H1 (cell line): ENCODE results near the gene C1QTNF4. TPM values are rescaled to one million over a fixed set of nuclear protein-coding genes. Genes with fewer than 3 reads are reported as not detected.

Experiments used
- CTCF ChIA-PET: fragments of 300-600 bp; sonication (Branson Sonifier 250); formaldehyde crosslinking; loops from one replicate; lab custom pipeline; 2021; ENCODE audit not compliant: partially characterized antibody; lab: Charles Lee
- POLR2A ChIA-PET: fragments of 300-600 bp; sonication (Branson Sonifier 250); formaldehyde crosslinking; loops from one replicate; lab custom pipeline; 2021; ENCODE audit warnings: inconsistent platforms; ENCODE audit not compliant: partially characterized antibody; lab: Charles Lee
- DNase-seq, 2 experiments: peaks; one replicate each; pipeline versions ENCODE4 v3.0.0 to v3.0.0-alpha.2; 2010 to 2022; ENCODE audit warnings: low spot score in 2 of 2, low read depth in 1 of 2, mixed read lengths in 1 of 2
- FAIRE-seq: peaks from 2 replicates; lab custom pipeline; 2011; peaks lifted over from hg19 to GRCh38; lab: Jason Lieb, UNC
- H2AFZ ChIP-seq: 2 replicates; pipeline ENCODE4 v1.8.1; 2012; ENCODE audit warnings: low read length, inconsistent platforms
- H2AK5ac ChIP-seq: 2 replicates; pipeline ENCODE4 v1.6.1; 2013; ENCODE audit warnings: low read depth, low read length
- H2BK120ac ChIP-seq: replicated peaks from 2 replicates; pipeline ENCODE3; 2013; ENCODE audit warnings: low read depth, low read length, inconsistent platforms
- H2BK12ac ChIP-seq: 2 replicates; pipeline ENCODE4 v1.6.1; 2013; ENCODE audit warnings: low read depth, low read length
- H2BK15ac ChIP-seq: 2 replicates; pipeline ENCODE4 v1.6.1; 2013; ENCODE audit warnings: low read length
- H2BK20ac ChIP-seq: 2 replicates; pipeline ENCODE4 v1.6.1; 2013; ENCODE audit warnings: low read length
- H2BK5ac ChIP-seq: 2 replicates; pipeline ENCODE4 v1.6.1; 2013; ENCODE audit warnings: low read depth, low read length
- H3K14ac ChIP-seq: 2 replicates; pipeline ENCODE4 v1.6.1; 2013; ENCODE audit warnings: inconsistent platforms; ENCODE audit not compliant: insufficient read length
- H3K18ac ChIP-seq: 2 replicates; pipeline ENCODE4 v1.6.1; 2013; ENCODE audit warnings: low read length; ENCODE audit errors: extremely low read depth
- H3K23ac ChIP-seq: 2 replicates; pipeline ENCODE4 v1.6.1; 2013; ENCODE audit warnings: inconsistent platforms; ENCODE audit not compliant: insufficient read length
- H3K23me2 ChIP-seq: 2 replicates; pipeline ENCODE4 v1.6.1; 2013; ENCODE audit warnings: low read depth, low read length
- H3K27ac ChIP-seq: 2 replicates; pipeline ENCODE4 v1.6.1; 2011; ENCODE audit warnings: low read depth, low read length, inconsistent platforms
- H3K27me3 ChIP-seq, 4 experiments: replicated peaks in 1 of 4; 1 replicate in 1 of 4; 2 replicates in 3 of 4; pipeline versions ENCODE4 v1.6.1 to v1.8.1; 2011 to 2013; ENCODE audit warnings: low read length in 3 of 4, mild to moderate bottlenecking in 3 of 4, inconsistent platforms in 2 of 4, mixed read lengths in 2 of 4, moderate library complexity in 1 of 4; ENCODE audit not compliant: control insufficient read depth in 3 of 4, insufficient read depth in 3 of 4; ENCODE audit errors: extremely low read depth in 1 of 4
- H3K36me3 ChIP-seq, 4 experiments: 2 replicates each; pipeline versions ENCODE4 v1.6.1 to v1.8.1; 2011 to 2013; ENCODE audit warnings: mild to moderate bottlenecking in 4 of 4, low read length in 3 of 4, moderate library complexity in 2 of 4, control low read depth in 1 of 4, inconsistent platforms in 1 of 4; ENCODE audit not compliant: insufficient read depth in 4 of 4, control insufficient read depth in 2 of 4
- H3K4ac ChIP-seq: replicated peaks from 2 replicates; pipeline ENCODE3; 2013; ENCODE audit warnings: low read length, low read depth, mixed read lengths, inconsistent platforms; ENCODE audit not compliant: insufficient read length
- H3K4me1 ChIP-seq, 4 experiments: replicated peaks in 1 of 4; 1 replicate in 1 of 4; 2 replicates in 3 of 4; pipeline versions ENCODE4 v1.6.1 to v1.8.1; 2011 to 2013; ENCODE audit warnings: low read length in 3 of 4, inconsistent platforms in 2 of 4, mixed read lengths in 1 of 4; ENCODE audit not compliant: insufficient read depth in 4 of 4, control insufficient read depth in 3 of 4
- H3K4me2 ChIP-seq, 2 experiments: 2 replicates each; pipeline versions ENCODE4 v1.6.1 to v1.8.1; 2011 to 2013; ENCODE audit warnings: low read depth in 2 of 2, low read length in 2 of 2, control low read depth in 1 of 2, inconsistent platforms in 1 of 2, mild to moderate bottlenecking in 1 of 2; ENCODE audit not compliant: insufficient read depth in 1 of 2
- H3K4me3 ChIP-seq, 4 experiments: fragments of 200-600, 300-600 bp in 1 of 4; sonication (generic), shearing (Covaris generic), sonication (Bioruptor Twin) in 1 of 4; 2 replicates each; pipeline versions ENCODE4 v1.5.1 to v1.8.1; 2011 to 2016; ENCODE audit warnings: low read length in 4 of 4, low read depth in 3 of 4, control low read depth in 2 of 4, inconsistent platforms in 2 of 4, mild to moderate bottlenecking in 2 of 4, mixed read lengths in 1 of 4, moderate library complexity in 1 of 4; ENCODE audit not compliant: insufficient read depth in 2 of 4; ENCODE audit errors: extremely low read depth in 1 of 4
- H3K56ac ChIP-seq: replicated peaks from 2 replicates; pipeline ENCODE3; 2013; ENCODE audit warnings: low read depth, mild to moderate bottlenecking, mixed read lengths, low read length, inconsistent platforms; ENCODE audit not compliant: insufficient read length
- H3K79me1 ChIP-seq: 2 replicates; pipeline ENCODE4 v1.6.1; 2013; ENCODE audit warnings: low read depth, low read length, control low read depth
- H3K79me2 ChIP-seq, 2 experiments: 2 replicates each; pipeline versions ENCODE4 v1.6.1 to v1.8.1; 2012 to 2013; ENCODE audit warnings: low read length in 2 of 2, mild to moderate bottlenecking in 2 of 2, inconsistent platforms in 1 of 2; ENCODE audit not compliant: insufficient read depth in 2 of 2, control insufficient read depth in 1 of 2
- H3K9ac ChIP-seq, 4 experiments: replicated peaks in 1 of 4; 1 replicate in 1 of 4; 2 replicates in 3 of 4; pipeline versions ENCODE4 v1.6.1 to v1.8.1; 2011 to 2013; ENCODE audit warnings: low read depth in 3 of 4, low read length in 3 of 4, control low read depth in 2 of 4, mild to moderate bottlenecking in 2 of 4, moderate library complexity in 2 of 4, inconsistent platforms in 1 of 4; ENCODE audit errors: extremely low read depth in 1 of 4
- H3K9me3 ChIP-seq, 2 experiments: 2 replicates each; pipeline versions ENCODE4 v1.6.1 to v1.8.1; 2012 to 2013; ENCODE audit warnings: mild to moderate bottlenecking in 2 of 2, moderate library complexity in 2 of 2, control low read depth in 1 of 2, inconsistent platforms in 1 of 2, low read depth in 1 of 2, low read length in 1 of 2, mixed read lengths in 1 of 2; ENCODE audit not compliant: insufficient read depth in 2 of 2
- H4K20me1 ChIP-seq, 2 experiments: replicated peaks in 1 of 2; 2 replicates each; pipeline versions ENCODE3 to v1.8.1; 2011 to 2013; ENCODE audit warnings: inconsistent platforms in 2 of 2, low read length in 2 of 2, mild to moderate bottlenecking in 1 of 2; ENCODE audit not compliant: insufficient read depth in 2 of 2, control insufficient read depth in 1 of 2
- H4K5ac ChIP-seq: 2 replicates; pipeline ENCODE4 v1.6.1; 2013; ENCODE audit warnings: low read length, low read depth, mixed read lengths, inconsistent platforms; ENCODE audit not compliant: insufficient read length
- H4K8ac ChIP-seq: 2 replicates; pipeline ENCODE4 v1.8.0; 2013; ENCODE audit warnings: mild to moderate bottlenecking, moderate library complexity, low read length, inconsistent platforms; ENCODE audit not compliant: insufficient read depth; ENCODE audit errors: extremely low read depth
- H4K91ac ChIP-seq: replicated peaks from 2 replicates; pipeline ENCODE3; 2013; ENCODE audit warnings: low read length, mixed read lengths, inconsistent platforms; ENCODE audit not compliant: insufficient read length
- FOSL1 ChIP-seq: IDR thresholded peaks from 2 replicates; pipeline ENCODE4 v1.6.1; 2011; ENCODE audit warnings: mild to moderate bottlenecking, low read depth, low read length, moderate library complexity; ENCODE audit not compliant: insufficient read depth
- MAFK ChIP-seq: IDR thresholded peaks from 2 replicates; pipeline ENCODE4 v1.6.1; 2012; ENCODE audit warnings: low read depth, mild to moderate bottlenecking, improper control_type of control experiment, low read length
- RFX5 ChIP-seq: IDR thresholded peaks from 2 replicates; pipeline ENCODE4 v1.6.1; 2011; ENCODE audit warnings: low read depth, low read length, improper control_type of control experiment, borderline replicate concordance
- WGBS, 2 experiments: shearing (Covaris generic) in 1 of 2; methylation state at CpG; one replicate each; pipeline versions ENCODE4 v1.1.6 to v1.1.7; 2013 to 2015; ENCODE audit warnings: low lambda C conversion rate in 2 of 2, mixed read lengths in 2 of 2, inconsistent platforms in 1 of 2, low coverage in 1 of 2, missing lambda C conversion rate in 1 of 2; ENCODE audit not compliant: insufficient replicate concordance in 2 of 2, insufficient coverage in 1 of 2, insufficient read length in 1 of 2; ENCODE audit errors: extremely low coverage in 1 of 2, missing lambda C conversion rate in 1 of 2; 5-methylcytosine and 5-hydroxymethylcytosine counted together
- polyA plus RNA-seq, 7 experiments: library from polyadenylated mRNA; depleted of rRNA in 3 of 7; stranded (reverse) in 5 of 7; unstranded in 2 of 7; fragments of >200 nt in 5 of 7; fragments of 200-250 nt in 2 of 7; gene quantifications; 1 replicate in 5 of 7; 2 replicates in 1 of 7; 4 replicates in 1 of 7; pipeline versions ENCODE4 v1.2.1 to v1.2.3, GENCODE V29; 2011 to 2013; ENCODE audit warnings: missing spikeins in 2 of 7, mixed read lengths in 2 of 7
- total RNA-seq: library from RNA; stranded (reverse); fragmentation: NEBNext Ultra II Directional; extraction: Animal tissue kit (Norgen Biotek cat#: 25700); gene quantifications from 2 replicates; pipeline ENCODE4 v1.2.1, GENCODE V29; 2021

The C1QTNF4 gene
- total and polyA plus RNA-seq, 2 of the 8 experiments (the other 6 are each of a cell fraction or from before 2014, with no cell fraction given), result 3.9 to 6.0 TPM

GRCh38 chr11:47591764-47592163, 2.4 kb downstream of the C1QTNF4 start:
- Histone ChIP-seq H4K91ac (no peak overlapping the region), H3K56ac (no peak overlapping the region), H4K8ac (no peak overlapping the region; the same call in 1 of the 2 replicates), H3K27ac (no peak overlapping the region), H3K4me2 (no peak overlapping the region; a peak in 1 of 4 replicates), H3K9ac (no peak overlapping the region), H2BK15ac (no peak overlapping the region), H3K4me3 (no peak overlapping the region), H3K9me3 (no peaks in the 10 kb centered on the region), H2BK12ac (0 out of 2 replicates have a peak overlapping the region, but pooled peaks have one; percentile 28), H2BK5ac (no peak overlapping the region), H3K4me1 (peaks cover 3 to 8% (median 4%) of the 10 kb centered on the region in 4 experiments; a peak in 6 of 7 replicates), H3K27me3 (peaks cover 0 to 32% (median 26%) of the 10 kb centered on the region in 4 experiments; a peak in 6 of 7 replicates), H3K79me1 (no peaks in the 10 kb centered on the region), H3K23me2 (peaks cover 2% of the 10 kb centered on the region; the same call in 1 of the 2 replicates), H2AFZ (no peak overlapping the region), H3K18ac (no peak overlapping the region), H4K5ac (no peak overlapping the region), H2AK5ac (no peak overlapping the region), H2BK120ac (no peak overlapping the region), H3K23ac (no peak overlapping the region), H3K14ac (no peak overlapping the region), H3K79me2 (no peaks in the 10 kb centered on the region), H4K20me1 (no peaks in the 10 kb centered on the region), H3K4ac (no peak overlapping the region), H3K36me3 (no peaks in the 10 kb centered on the region), H2BK20ac (no peak overlapping the region)
- CTCF ChIA-PET, result interaction anchor here (1.1 to 2.8 kb wide), 4 partner anchors 25 to 179 kb away, joined by 3 to 8 read pairs (median 4); no protein-coding TSS in a partner anchor
- DNase-seq, result no peak
- WGBS, 2 experiments, result 64% methylated on average over 7 of the region's 7 CpGs; no CpG with 5 or more reads in 1 of the 2 experiments
- POLR2A ChIA-PET, result interaction anchor here (0.9 to 5.1 kb wide), 6 partner anchors 11 to 40 kb away, joined by 3 to 42 read pairs (median 8); partner anchors contain the start of genes KBTBD4, NDUFS3 and PTPMT1
- no peak for FAIRE-seq
- TF ChIP-seq RFX5 (no peak), FOSL1 (no peak), MAFK (no peak)
